ENCODE data around the gene FAM3B. TPM values are rescaled to one million over a fixed set of nuclear protein-coding genes. Genes with fewer than 3 reads are reported as not detected.

Gene FAM3B
- total and polyA plus RNA-seq, 4 experiments from 2014 or later = not detected

GRCh38 chr21:41366522-41367151, 50.0 kb downstream of the FAM3B start:
- H3K27ac Mint-ChIP-seq = peak overlapping the region; percentile 76 to 99 (median 87)
- H3K4me1 Mint-ChIP-seq = peaks cover 54 to 94% (median 83%) of the 10 kb centered on the region in 4 donors
- intact Hi-C loops (cut with micrococcal nuclease) = no loop called here
- ChIA-PET POLR2A (ENCODE audit: partially characterized antibody) (interaction anchor here (4.5 kb wide), 1 partner anchor 60 kb away, joined by 56 read pairs; the partner anchor contains the start of gene MX1), CTCF (ENCODE audit: partially characterized antibody) (no interaction called here)
- Histone ChIP-seq H3K27ac (ENCODE audit: low read depth, low read length) (no peak overlapping the region), H3K27me3 (ENCODE audit: insufficient read depth, low read length) (no peaks in the 10 kb centered on the region), H3K36me3 (ENCODE audit: insufficient read depth, low read length) (peaks cover 13% of the 10 kb centered on the region), H3K4me1 (ENCODE audit: insufficient read depth, low read length) (peaks cover 63% of the 10 kb centered on the region), H3K4me3 (ENCODE audit: low read length in 2 of 2) (no peak overlapping the region), H3K9me3 (ENCODE audit: control insufficient read depth in 1 of 2, low read length in 2 of 2) (no peaks in the 10 kb centered on the region)
- DNase-seq = no peak
- H3K9me3 Mint-ChIP-seq = peaks cover 0 to 4% (median 0%) of the 10 kb centered on the region in 8 donors
- peaks cover 36 to 55% of the 10 kb centered on the region in 2 donors for H3K36me3 Mint-ChIP-seq
- no peaks in the 10 kb centered on the region for H3K27me3 Mint-ChIP-seq
- peak overlapping the region in 3 of 8 donors; percentile 32 to 47 (median 37) for H3K4me3 Mint-ChIP-seq

GRCh38 chr21:41367301-41367944, 50.8 kb downstream of the FAM3B start:
- CTCF ChIA-PET (ENCODE audit: partially characterized antibody) = no interaction called here

GRCh38 chr21:41367945-41368734, 51.5 kb downstream of the FAM3B start:
- peaks cover 72% of the 10 kb centered on the region for H3K4me1 ChIP-seq (ENCODE audit: insufficient read depth, low read length)
- H3K27ac Mint-ChIP-seq = peak overlapping the region; percentile 90 to 96 (median 94)
- no peak overlapping the region for H3K4me3 ChIP-seq (ENCODE audit: low read length in 2 of 2)
- peak overlapping the region in 7 of 8 donors; percentile 29 to 97 (median 89) for H3K4me3 Mint-ChIP-seq
- peak overlapping the region; percentile 69 for H3K27ac ChIP-seq (ENCODE audit: low read depth, low read length)
- H3K27me3 Mint-ChIP-seq = no peaks in the 10 kb centered on the region
- DNase-seq = no peak
- ChIA-PET CTCF (ENCODE audit: partially characterized antibody) (interaction anchor here (1.1 to 2.6 kb wide), 3 partner anchors 17 to 85 kb away, joined by 3 to 12 read pairs (median 8); no protein-coding TSS in a partner anchor), POLR2A (ENCODE audit: partially characterized antibody) (interaction anchor here (1.5 to 6.2 kb wide), 6 partner anchors 7 to 85 kb away, joined by 4 to 67 read pairs (median 12); partner anchors contain the start of genes MX1 and MX2)
- no peaks in the 10 kb centered on the region for H3K9me3 ChIP-seq (ENCODE audit: control insufficient read depth in 1 of 2, low read length in 2 of 2)
- H3K36me3 ChIP-seq (ENCODE audit: insufficient read depth, low read length) = peaks cover 13% of the 10 kb centered on the region
- H3K9me3 Mint-ChIP-seq = peaks cover 0 to 3% (median 0%) of the 10 kb centered on the region in 8 donors
- H3K36me3 Mint-ChIP-seq = peaks cover 35 to 48% of the 10 kb centered on the region in 2 donors
- intact Hi-C loops (cut with micrococcal nuclease) = no loop called here
- no peaks in the 10 kb centered on the region for H3K27me3 ChIP-seq (ENCODE audit: insufficient read depth, low read length)
- peaks cover 53 to 91% (median 79%) of the 10 kb centered on the region in 4 donors for H3K4me1 Mint-ChIP-seq

More at GRCh38 chr21:41367301-41367944, 50.8 kb downstream of the FAM3B start:
- Histone ChIP-seq H3K9me3 (ENCODE audit: control insufficient read depth in 1 of 2, low read length in 2 of 2) (no peaks in the 10 kb centered on the region), H3K36me3 (ENCODE audit: insufficient read depth, low read length) (peaks cover 13% of the 10 kb centered on the region), H3K27ac (ENCODE audit: low read depth, low read length) (no peak overlapping the region), H3K4me1 (ENCODE audit: insufficient read depth, low read length) (peaks cover 69% of the 10 kb centered on the region), H3K4me3 (ENCODE audit: low read length in 2 of 2) (no peak overlapping the region), H3K27me3 (ENCODE audit: insufficient read depth, low read length) (no peaks in the 10 kb centered on the region)
- POLR2A ChIA-PET (ENCODE audit: partially characterized antibody) = interaction anchor here (4.5 kb wide), 1 partner anchor 59 kb away, joined by 56 read pairs; the partner anchor contains the start of gene MX1
- Mint-ChIP-seq H3K9me3 (peaks cover 0 to 4% (median 0%) of the 10 kb centered on the region in 8 donors), H3K4me1 (peaks cover 51 to 93% (median 83%) of the 10 kb centered on the region in 4 donors), H3K27me3 (no peaks in the 10 kb centered on the region), H3K36me3 (peaks cover 36 to 49% of the 10 kb centered on the region in 2 donors), H3K4me3 (peak overlapping the region in 3 of 8 donors; percentile 16 to 39 (median 29)), H3K27ac (peak overlapping the region; percentile 66 to 96 (median 94))
- intact Hi-C loops (cut with micrococcal nuclease) = no loop called here
- no peak for DNase-seq

DNA sequence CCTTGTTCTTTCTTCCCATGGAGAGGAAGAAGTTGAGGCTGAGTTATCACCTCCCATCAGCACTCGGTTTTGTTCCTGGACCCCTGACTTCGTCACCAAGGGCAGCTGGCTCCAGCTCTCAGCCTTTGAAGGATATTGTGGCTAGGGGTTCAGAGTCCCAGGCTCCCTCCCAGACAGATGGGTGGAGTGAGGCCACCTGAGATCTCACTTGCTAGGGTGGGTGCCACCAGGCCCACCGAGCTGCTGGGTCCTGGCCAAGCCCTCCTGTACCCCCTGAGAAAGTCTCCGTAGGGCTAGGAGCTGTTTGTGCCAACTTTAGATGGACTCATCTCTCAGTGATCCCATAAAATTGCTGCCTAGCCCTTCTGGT, 52.1 kb downstream of the FAM3B start:
- POLR2A ChIA-PET (ENCODE audit: partially characterized antibody) = interaction anchor here (1.5 to 6.2 kb wide), 6 partner anchors 8 to 86 kb away, joined by 4 to 67 read pairs (median 12); partner anchors contain the start of genes MX1 and MX2

DNA sequence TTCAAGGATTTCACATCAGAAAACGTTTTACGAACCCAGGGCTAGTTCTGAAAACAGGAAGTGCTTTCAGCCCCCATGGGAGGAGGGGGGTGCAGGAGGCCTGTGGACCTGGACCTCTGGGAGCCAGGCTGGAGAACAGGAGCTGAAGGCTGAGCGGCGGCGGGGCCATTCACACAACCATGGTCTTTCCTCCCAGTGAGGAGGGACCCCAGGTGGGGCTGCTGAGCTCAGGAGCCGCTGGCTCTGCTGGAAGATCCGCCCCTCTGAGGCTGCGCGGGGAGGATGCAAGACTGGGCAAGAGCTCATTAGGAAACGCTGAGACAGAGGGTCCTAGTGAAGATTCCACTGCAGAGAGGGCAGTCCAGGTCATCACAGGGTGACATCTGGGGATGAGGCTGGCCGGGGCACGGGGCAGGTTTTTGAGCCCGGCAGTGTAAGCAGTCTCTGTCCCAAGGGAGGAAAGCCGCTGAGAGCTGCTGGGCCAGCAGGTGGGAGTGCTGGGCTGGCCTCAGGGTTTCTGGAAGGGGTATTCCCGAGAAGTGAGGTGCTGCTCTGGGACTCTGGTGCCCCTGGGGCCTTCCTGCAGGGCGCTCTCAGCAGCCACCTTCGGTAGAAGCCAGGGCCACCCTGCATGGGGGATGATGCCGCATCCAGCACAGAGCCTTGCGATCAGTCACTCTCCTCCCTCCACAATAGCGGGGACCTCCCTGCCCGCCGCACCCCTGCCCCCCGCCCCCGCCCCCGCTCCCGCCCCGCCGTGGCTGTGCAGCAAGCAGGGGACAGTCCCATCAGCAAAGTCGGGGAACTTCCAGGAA, 52.7 kb downstream of the FAM3B start:
- H3K4me3 Mint-ChIP-seq = peak overlapping the region; percentile 87 to 97 (median 90)
- peak in 4 of 5 donors; percentile 22 to 65 (median 34) for DNase-seq
- peak overlapping the region; percentile 90 to 96 (median 94) for H3K27ac Mint-ChIP-seq
- POLR2A ChIA-PET (ENCODE audit: partially characterized antibody) = interaction anchor here (1.5 to 6.2 kb wide), 6 partner anchors 8 to 86 kb away, joined by 4 to 67 read pairs (median 12); partner anchors contain the start of genes MX1 and MX2
- H3K36me3 Mint-ChIP-seq = peaks cover 28 to 44% of the 10 kb centered on the region in 2 donors
- Histone ChIP-seq H3K4me1 (ENCODE audit: insufficient read depth, low read length) (peaks cover 68% of the 10 kb centered on the region), H3K9me3 (ENCODE audit: control insufficient read depth in 1 of 2, low read length in 2 of 2) (no peaks in the 10 kb centered on the region), H3K4me3 (ENCODE audit: low read length in 2 of 2) (peak overlapping the region; percentile 57 to 80), H3K27ac (ENCODE audit: low read depth, low read length) (peak overlapping the region; percentile 69), H3K27me3 (ENCODE audit: insufficient read depth, low read length) (no peaks in the 10 kb centered on the region), H3K36me3 (ENCODE audit: insufficient read depth, low read length) (peaks cover 13% of the 10 kb centered on the region)
- CTCF ChIA-PET (ENCODE audit: partially characterized antibody) = interaction anchor here (1.1 to 2.6 kb wide), 5 partner anchors 8 to 86 kb away, joined by 3 to 12 read pairs (median 8); no protein-coding TSS in a partner anchor
- H3K9me3 Mint-ChIP-seq = no peaks in the 10 kb centered on the region
- intact Hi-C loops (cut with micrococcal nuclease) = no loop called here
- H3K27me3 Mint-ChIP-seq = no peaks in the 10 kb centered on the region
- peaks cover 47 to 90% (median 70%) of the 10 kb centered on the region in 4 donors for H3K4me1 Mint-ChIP-seq

More for the DNA sequence above, 52.1 kb downstream of the FAM3B start:
- Mint-ChIP-seq H3K27ac (peak overlapping the region; percentile 90 to 95 (median 94)), H3K27me3 (no peaks in the 10 kb centered on the region), H3K36me3 (peaks cover 29 to 44% of the 10 kb centered on the region in 2 donors), H3K4me1 (peaks cover 50 to 90% (median 74%) of the 10 kb centered on the region in 4 donors), H3K9me3 (no peaks in the 10 kb centered on the region), H3K4me3 (peak overlapping the region; percentile 87 to 97 (median 90))
- H3K4me1 ChIP-seq (ENCODE audit: insufficient read depth, low read length) = peaks cover 72% of the 10 kb centered on the region
- H3K36me3 ChIP-seq (ENCODE audit: insufficient read depth, low read length) = peaks cover 13% of the 10 kb centered on the region
- no peak for DNase-seq
- intact Hi-C loops (cut with micrococcal nuclease) = no loop called here
- peak overlapping the region in 1 of 2 donors; percentile 57 for H3K4me3 ChIP-seq (ENCODE audit: low read length in 2 of 2)
- no peaks in the 10 kb centered on the region for H3K27me3 ChIP-seq (ENCODE audit: insufficient read depth, low read length)
- H3K9me3 ChIP-seq (ENCODE audit: control insufficient read depth in 1 of 2, low read length in 2 of 2) = no peaks in the 10 kb centered on the region
- peak overlapping the region; percentile 69 for H3K27ac ChIP-seq (ENCODE audit: low read depth, low read length)
- CTCF ChIA-PET (ENCODE audit: partially characterized antibody) = interaction anchor here (1.1 to 2.6 kb wide), 5 partner anchors 8 to 85 kb away, joined by 3 to 12 read pairs (median 8); no protein-coding TSS in a partner anchor

Measured in CD4-positive, alpha-beta memory T cell (primary cell).